ENCODE measurements around the gene MDN1. TPM values are rescaled to one million over a fixed set of nuclear protein-coding genes. Genes with fewer than 3 reads are reported as not detected.

The MDN1 gene
- total and polyA plus RNA-seq, 2 of the 4 experiments (the other 2 are of a cell fraction) = 7.7 to 26.7 TPM

- 97% methylated on average over 5 of the region's 8 CpGs; no CpG with 5 or more reads in 1 of the 2 experiments for WGBS, 2 experiments (ENCODE audit: extremely low coverage in 2 of 2, insufficient read length in 1 of 2)
- Histone ChIP-seq H3K4me3 (ENCODE audit: insufficient read depth, low read depth, low read length) (no peak overlapping the region), H4K91ac (ENCODE audit: insufficient read depth, low read depth, low read length) (no peak overlapping the region), H4K8ac (ENCODE audit: low read depth in 2 of 2, low read length in 2 of 2) (no peak overlapping the region), H3K27ac (ENCODE audit: insufficient read depth, low read length) (no peak overlapping the region), H3K36me3 (ENCODE audit: control insufficient read depth, insufficient read depth, low read length) (peaks cover 24% of the 10 kb centered on the region), H3K4ac (ENCODE audit: low read depth, low read length) (no peak overlapping the region), H3K27me3 (ENCODE audit: control insufficient read depth, insufficient read depth, low read length) (no peaks in the 10 kb centered on the region), H2BK20ac (ENCODE audit: low read depth, low read length) (no peak overlapping the region), H4K20me1 (ENCODE audit: insufficient read depth, low read length) (no peaks in the 10 kb centered on the region), H3K14ac (replicated peaks; ENCODE audit: low read depth, low read length) (no peak overlapping the region), H3K9me1 (ENCODE audit: insufficient read depth, low read length) (peaks cover 2% of the 10 kb centered on the region), H2BK15ac (ENCODE audit: low read depth, low read length) (no peak overlapping the region), H3K4me1 (ENCODE audit: control insufficient read depth, insufficient read depth, low read length) (peaks cover 2% of the 10 kb centered on the region), H2BK120ac (ENCODE audit: low read depth, low read length) (no peak overlapping the region), H2BK5ac (ENCODE audit: low read depth, low read length, poor library complexity, severe bottlenecking) (no peak overlapping the region), H3K23ac (ENCODE audit: low read depth, low read length) (no peak overlapping the region), H3K18ac (ENCODE audit: low read depth, low read length) (no peak overlapping the region), H3K9ac (ENCODE audit: low read depth, low read length) (no peak overlapping the region), H3K56ac (ENCODE audit: extremely low read depth, insufficient read depth, low read length) (no peak overlapping the region), H3K79me1 (ENCODE audit: low read depth in 1 of 2, low read length in 2 of 2) (no peaks in the 10 kb centered on the region; a peak in 1 of 4 replicates), H2AK9ac (replicated peaks; ENCODE audit: low read depth, low read length, poor library complexity) (no peak overlapping the region), H2AFZ (replicated peaks; ENCODE audit: low read length, poor library complexity) (no peak overlapping the region), H3K9me3 (ENCODE audit: control insufficient read depth, insufficient read depth, low read length) (no peaks in the 10 kb centered on the region), H3K4me2 (ENCODE audit: low read depth, low read length) (no peak overlapping the region), H2AK5ac (ENCODE audit: low read depth, low read length) (no peak overlapping the region), H4K5ac (ENCODE audit: low read depth, low read length) (no peak overlapping the region)
- POLR2A ChIA-PET (ENCODE audit: unreplicated experiment) = no interaction called here
- ATAC-seq (ENCODE audit: low read depth) = no peak
- CTCF ChIA-PET = no interaction called here
- DNase-seq = no peak
- BruUV-seq (replicated peaks) = no TSS peak
- intact Hi-C loops (cut with micrococcal nuclease) (no loop called here), dilution Hi-C loops (cut with HindIII; ENCODE audit: low sequenced_read_pairs, unreplicated experiment) (no loop called here), in situ Hi-C loops (cut with MboI; ENCODE audit: low sequenced_read_pairs) (no loop called here)
- TF ChIP-seq FOS (IDR thresholded peaks at IDR 0.05; ENCODE audit: low read depth, low read length) (no peak), BHLHE40 (IDR thresholded peaks at IDR 0.05; ENCODE audit: low read depth, low read length) (no peak), CHD1 (IDR thresholded peaks at IDR 0.05; ENCODE audit: low read depth, low read length) (no peak), RFX5 (IDR thresholded peaks at IDR 0.05; ENCODE audit: low read depth, low read length) (no peak), MXI1 (IDR thresholded peaks at IDR 0.05; ENCODE audit: borderline replicate concordance, low read depth, low read length) (no peak), MAFK (IDR thresholded peaks at IDR 0.05; ENCODE audit: low read depth, low read length) (no peak), CTCF (conservative IDR thresholded peaks at IDR 0.05; ENCODE audit: low read depth, low read length) (no peak), CEBPB (IDR thresholded peaks at IDR 0.05; ENCODE audit: low read depth, low read length) (no peak), SMC3 (IDR thresholded peaks at IDR 0.05; ENCODE audit: low read depth, low read length) (no peak), MAZ (IDR thresholded peaks at IDR 0.05; ENCODE audit: borderline replicate concordance, low read depth, low read length) (no peak), RCOR1 (IDR thresholded peaks at IDR 0.05; ENCODE audit: insufficient replicate concordance, low read length) (no peak), USF2 (IDR thresholded peaks at IDR 0.05; ENCODE audit: low read depth, low read length) (no peak), NFE2L2 (IDR thresholded peaks at IDR 0.05; ENCODE audit: low read depth, low read length) (no peak), POLR2A (IDR thresholded peaks at IDR 0.05; ENCODE audit: low read depth, low read length) (no peak), ELK1 (IDR thresholded peaks at IDR 0.05; ENCODE audit: borderline replicate concordance, low read depth, low read length) (no peak), RAD21 (IDR thresholded peaks at IDR 0.05; ENCODE audit: low read length) (no peak)
Measured at GRCh38 chr6:89650579-89650978, 169.0 kb downstream of the MDN1 start.
